Nephron progenitor cell (in vitro differentiated cells): ENCODE measurements around the gene MAGI1.

Source experiments
- DNase-seq: peaks from one replicate; pipeline ENCODE4 v3.0.0; 2021
- H3K27ac Mint-ChIP-seq: 2 replicates; pipeline ENCODE4 v1.8.0; 2021; ENCODE audit warnings: mild to moderate bottlenecking, moderate library complexity, mixed read lengths
- H3K27me3 Mint-ChIP-seq: 2 replicates; pipeline ENCODE4 v1.8.0; 2021; ENCODE audit warnings: mild to moderate bottlenecking, low read depth, mixed read lengths; ENCODE audit not compliant: poor library complexity
- H3K36me3 Mint-ChIP-seq: 2 replicates; pipeline ENCODE4 v1.8.0; 2021; ENCODE audit warnings: low read depth, mixed read lengths
- H3K4me1 Mint-ChIP-seq: 2 replicates; pipeline ENCODE4 v1.8.0; 2021; ENCODE audit warnings: mixed read lengths
- H3K4me3 Mint-ChIP-seq: 2 replicates; pipeline ENCODE4 v1.8.0; 2021; ENCODE audit warnings: mild to moderate bottlenecking, moderate library complexity, mixed read lengths
- H3K9me3 Mint-ChIP-seq: 2 replicates; pipeline ENCODE4 v1.8.0; 2021; ENCODE audit warnings: mild to moderate bottlenecking, moderate library complexity, mixed read lengths
- CTCF ChIP-seq: fragments of 200-600 bp; sonication (generic); IDR thresholded peaks from 2 replicates; pipeline ENCODE4 v1.5.0; 2021; ENCODE audit warnings: antibody characterized with exemption

MAGI1 gene

GRCh38 chr3:65958216-65958615 is 80.5 kb downstream of the MAGI1 start:
- peaks cover 12% of the 10 kb centered on the region for H3K36me3 Mint-ChIP-seq
- H3K27ac Mint-ChIP-seq = no peak overlapping the region
- no peak for DNase-seq
- H3K4me1 Mint-ChIP-seq = peaks cover 37% of the 10 kb centered on the region
- no peaks in the 10 kb centered on the region for H3K27me3 Mint-ChIP-seq
- no peak for TF ChIP-seq CTCF
- no peak overlapping the region for H3K4me3 Mint-ChIP-seq
- H3K9me3 Mint-ChIP-seq = peaks cover 4% of the 10 kb centered on the region

- H3K27ac Mint-ChIP-seq = peak overlapping the region; percentile 75
- DNase-seq = no peak
- H3K9me3 Mint-ChIP-seq = no peaks in the 10 kb centered on the region
- H3K4me3 Mint-ChIP-seq = no peak overlapping the region
- H3K4me1 Mint-ChIP-seq = peaks cover 36% of the 10 kb centered on the region
- peaks cover 5% of the 10 kb centered on the region for H3K36me3 Mint-ChIP-seq
- TF ChIP-seq CTCF = no peak
- H3K27me3 Mint-ChIP-seq = no peaks in the 10 kb centered on the region
Observed at GRCh38 chr3:65955792-65956477, 82.8 kb downstream of the MAGI1 start.

GRCh38 chr3:65953881-65954733 is 84.6 kb downstream of the MAGI1 start:
- TF ChIP-seq CTCF = no peak
- Mint-ChIP-seq H3K4me3 (no peak overlapping the region), H3K36me3 (peaks cover 5% of the 10 kb centered on the region), H3K27me3 (no peaks in the 10 kb centered on the region), H3K4me1 (peaks cover 50% of the 10 kb centered on the region), H3K27ac (no peak overlapping the region), H3K9me3 (no peaks in the 10 kb centered on the region)
- no peak for DNase-seq

- peaks cover 5% of the 10 kb centered on the region for H3K36me3 Mint-ChIP-seq
- no peak for DNase-seq
- H3K27ac Mint-ChIP-seq = peak overlapping the region; percentile 95
- no peak overlapping the region for H3K4me3 Mint-ChIP-seq
- no peak for TF ChIP-seq CTCF
- H3K27me3 Mint-ChIP-seq = no peaks in the 10 kb centered on the region
- H3K9me3 Mint-ChIP-seq = no peaks in the 10 kb centered on the region
- H3K4me1 Mint-ChIP-seq = peaks cover 57% of the 10 kb centered on the region
Observed at GRCh38 chr3:65953301-65953812, 85.4 kb downstream of the MAGI1 start.

GRCh38 chr3:65952842-65953241 is 85.9 kb downstream of the MAGI1 start:
- no peak overlapping the region for H3K4me3 Mint-ChIP-seq
- no peak for TF ChIP-seq CTCF
- peaks cover 61% of the 10 kb centered on the region for H3K4me1 Mint-ChIP-seq
- DNase-seq = no peak
- H3K9me3 Mint-ChIP-seq = no peaks in the 10 kb centered on the region
- H3K27me3 Mint-ChIP-seq = no peaks in the 10 kb centered on the region
- H3K36me3 Mint-ChIP-seq = peaks cover under 1% of the 10 kb centered on the region
- no peak overlapping the region for H3K27ac Mint-ChIP-seq
